BJ (cell line): ENCODE results near the gene FRMPD1. TPM values are rescaled to one million over a fixed set of nuclear protein-coding genes. Genes with fewer than 3 reads are reported as not detected.

Source experiments
- CTCF ChIA-PET: fragments of 350-600 bp; formaldehyde crosslinking; extraction: SDS; loops from one replicate; lab custom pipeline; 2021; ENCODE audit warnings: antibody characterized with exemption, inconsistent platforms; lab: Yijun Ruan, JAX
- POLR2A ChIA-PET: fragments of 300-600 bp; sonication (Branson Sonifier 250); formaldehyde crosslinking; extraction: SDS; loops from one replicate; lab custom pipeline; 2021; ENCODE audit warnings: antibody characterized with exemption; lab: Charles Lee
- DNase-seq: peaks from one replicate; pipeline ENCODE4 v3.0.0-alpha.2; 2011; ENCODE audit warnings: low read depth
- H3K27me3 ChIP-seq: 2 replicates; pipeline ENCODE4 v1.6.0; 2011; ENCODE audit warnings: low read length; ENCODE audit not compliant: control insufficient read depth, insufficient read depth
- H3K36me3 ChIP-seq: 2 replicates; pipeline ENCODE4 v1.5.1; 2011; ENCODE audit warnings: low read length; ENCODE audit not compliant: control insufficient read depth, insufficient read depth
- H3K4me3 ChIP-seq: 2 replicates; pipeline ENCODE4 v1.5.1; 2011; ENCODE audit warnings: low read depth, mild to moderate bottlenecking, control low read depth, low read length
- CTCF ChIP-seq: IDR thresholded peaks from 2 replicates; pipeline ENCODE4 v1.5.1; 2011; ENCODE audit warnings: low read depth, mild to moderate bottlenecking, control low read depth, inconsistent platforms, low read length, moderate library complexity; ENCODE audit not compliant: insufficient read depth
- polyA plus RNA-seq: library from polyadenylated mRNA; depleted of rRNA; stranded (reverse); fragments of >200 nt; gene quantifications from 2 replicates; pipeline ENCODE4 v1.2.3, GENCODE V29; 2011

FRMPD1 gene
- polyA plus RNA-seq, 1 experiment, result not detected

- Histone ChIP-seq H3K4me3 (no peak overlapping the region), H3K36me3 (no peaks in the 10 kb centered on the region), H3K27me3 (peaks cover 11% of the 10 kb centered on the region)
- POLR2A ChIA-PET, result interaction anchor here (0.5 kb wide), 1 partner anchor 53 kb away, joined by 6 read pairs; no protein-coding TSS in a partner anchor
- DNase-seq, result no peak
- CTCF ChIA-PET, result interaction anchor here (0.9 kb wide), 1 partner anchor 9 kb away, joined by 3 read pairs; no protein-coding TSS in a partner anchor
- TF ChIP-seq CTCF, result no peak
These were observed 17.0 kb downstream of the FRMPD1 start for GRCh38 chr9:37667706-37668105.

- H3K4me3 ChIP-seq, result no peak overlapping the region
- TF ChIP-seq CTCF, result peak; percentile 8; the same call in 1 of the 2 replicates
- H3K36me3 ChIP-seq, result no peaks in the 10 kb centered on the region
- POLR2A ChIA-PET, result interaction anchor here (0.5 kb wide), 1 partner anchor 53 kb away, joined by 6 read pairs; no protein-coding TSS in a partner anchor
- no peak for DNase-seq
- CTCF ChIA-PET, result interaction anchor here (0.9 kb wide), 1 partner anchor 9 kb away, joined by 3 read pairs; no protein-coding TSS in a partner anchor
- peaks cover 9% of the 10 kb centered on the region for H3K27me3 ChIP-seq
These were observed 17.4 kb downstream of the FRMPD1 start for GRCh38 chr9:37668116-37668601.

- no peaks in the 10 kb centered on the region for H3K36me3 ChIP-seq
- no peak overlapping the region for H3K4me3 ChIP-seq
- CTCF ChIA-PET, result no interaction called here
- DNase-seq, result no peak
- POLR2A ChIA-PET, result no interaction called here
- peaks cover 6% of the 10 kb centered on the region; the same call in 1 of the 2 replicates for H3K27me3 ChIP-seq
- TF ChIP-seq CTCF, result no peak
These were observed 18.5 kb downstream of the FRMPD1 start for GRCh38 chr9:37669232-37669631.

GRCh38 chr9:37675661-37676060 lies 24.9 kb downstream of the FRMPD1 start:
- Histone ChIP-seq H3K4me3 (no peak overlapping the region), H3K27me3 (peaks cover 21% of the 10 kb centered on the region), H3K36me3 (no peaks in the 10 kb centered on the region)
- TF ChIP-seq CTCF, result no peak
- DNase-seq, result no peak
- CTCF ChIA-PET, result no interaction called here
- POLR2A ChIA-PET, result no interaction called here

- Histone ChIP-seq H3K27me3 (peaks cover 22% of the 10 kb centered on the region), H3K4me3 (no peak overlapping the region), H3K36me3 (no peaks in the 10 kb centered on the region)
- ChIA-PET POLR2A (no interaction called here), CTCF (interaction anchor here (1.3 kb wide), 1 partner anchor 8 kb away, joined by 3 read pairs; no protein-coding TSS in a partner anchor)
- no peak for DNase-seq
- no peak for TF ChIP-seq CTCF
These were observed 25.7 kb downstream of the FRMPD1 start for GRCh38 chr9:37676411-37676830.
